H4 (cell line): Measurements from ENCODE around the gene LRGUK. TPM values are rescaled to one million over a fixed set of nuclear protein-coding genes. Genes with fewer than 3 reads are reported as not detected.
"Not testable (repeated sequence)": the region's sequence is repeated elsewhere in the genome, so short reads cannot be mapped to it uniquely, and the experiment has no call there.

Experiments
- DNase-seq: peaks from one replicate; pipeline ENCODE4 v3.0.0-alpha.2; 2015; ENCODE audit warnings: low spot score
- total RNA-seq: library from RNA; depleted of rRNA; stranded (reverse); fragments of >200 nt; shearing (Covaris generic); gene quantifications from 2 replicates; pipeline ENCODE4 v1.2.3, GENCODE V29; 2014

The LRGUK gene
- total RNA-seq, 1 experiment from 2014 or later, result 0.04 TPM

DNA sequence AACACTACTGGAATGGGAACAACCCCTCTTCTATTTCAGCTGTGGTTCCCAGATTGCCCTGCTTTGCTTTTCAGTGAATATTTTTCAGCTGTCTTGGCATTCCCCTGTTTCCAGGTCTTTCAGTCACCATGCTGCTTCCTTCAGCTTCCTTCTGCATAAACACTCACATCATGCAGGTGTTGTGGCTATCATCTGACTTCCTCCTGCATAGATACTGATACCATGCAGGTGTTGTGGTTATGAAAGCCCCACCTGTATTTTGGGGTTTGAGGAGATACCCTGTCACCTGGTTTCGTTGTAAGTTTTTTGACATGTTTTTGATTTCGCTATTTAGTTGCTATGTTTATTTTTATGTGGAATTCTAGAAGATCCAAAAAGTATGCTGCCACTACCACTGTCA, 118.1 kb downstream of the LRGUK start:
- no peak for DNase-seq

- no peak for DNase-seq
Measured at GRCh38 chr7:134246347-134246746, 119.2 kb downstream of the LRGUK start.

DNA sequence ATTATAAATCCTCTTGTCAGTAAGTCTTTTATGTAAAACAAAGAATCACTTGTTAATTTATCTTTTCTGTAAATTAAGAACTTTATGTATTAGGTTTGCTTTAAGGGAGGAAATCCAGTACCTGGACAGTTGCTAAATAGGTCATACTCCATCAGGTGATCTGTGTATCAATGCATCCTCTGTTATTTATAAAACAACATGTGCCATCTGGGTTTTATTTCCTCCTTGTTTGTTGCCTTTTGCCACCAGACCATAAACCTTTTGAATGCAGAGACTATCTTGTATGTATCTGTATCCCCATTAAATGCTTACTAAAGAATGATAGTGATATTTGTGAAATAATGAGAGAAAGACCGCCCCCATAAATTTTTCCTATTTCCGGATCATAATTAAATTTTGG, 119.6 kb downstream of the LRGUK start:
- no peak for DNase-seq

DNA sequence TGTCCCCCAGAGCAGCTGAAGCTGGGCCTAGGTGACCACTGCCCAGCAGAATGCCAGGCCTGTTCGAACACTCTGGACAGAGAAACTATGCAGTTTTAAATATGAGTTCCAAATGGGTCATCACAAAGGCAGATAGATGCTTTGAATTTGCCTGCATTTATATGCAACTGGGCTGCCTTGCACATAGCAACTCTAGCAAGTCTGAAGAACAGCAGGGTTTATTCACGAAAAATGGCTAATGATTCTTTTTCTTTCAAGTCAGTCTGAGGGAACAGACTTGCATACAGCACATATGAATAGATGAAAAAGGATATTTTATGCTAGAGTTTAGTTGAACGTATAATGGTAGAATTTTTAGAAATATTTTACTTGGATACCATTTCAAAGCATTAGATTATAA, 121.1 kb downstream of the LRGUK start:
- DNase-seq, result no peak

GRCh38 chr7:134254311-134254710, 127.2 kb downstream of the LRGUK start:
- peak; percentile 17 for DNase-seq

DNA sequence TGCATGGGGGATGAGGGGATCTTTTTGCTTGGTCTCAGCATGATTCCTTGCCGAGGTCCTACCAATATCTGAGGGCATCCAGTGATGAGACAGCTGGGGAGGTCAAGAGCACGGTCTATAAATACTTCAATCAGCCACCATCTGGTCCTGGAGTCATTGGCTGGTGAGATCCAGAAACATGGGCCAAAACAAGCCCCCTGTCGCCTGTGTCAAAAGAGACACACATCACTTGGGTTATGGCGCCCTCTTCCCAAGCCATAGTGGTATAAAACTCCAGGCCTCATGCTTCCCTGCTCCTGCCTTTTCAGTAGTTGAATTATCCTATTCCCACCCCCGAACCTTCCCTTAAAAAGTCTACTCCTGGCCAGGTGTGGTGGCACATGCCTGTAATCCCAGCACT, 128.7 kb downstream of the LRGUK start:
- DNase-seq, result no peak

GRCh38 chr7:134262322-134262721, 135.2 kb downstream of the LRGUK start:
- no peak for DNase-seq

GRCh38 chr7:134276951-134277350, 149.8 kb downstream of the LRGUK start:
- no peak for DNase-seq

- DNase-seq, result no peak
Measured at GRCh38 chr7:134278502-134279153, 151.5 kb downstream of the LRGUK start.

DNA sequence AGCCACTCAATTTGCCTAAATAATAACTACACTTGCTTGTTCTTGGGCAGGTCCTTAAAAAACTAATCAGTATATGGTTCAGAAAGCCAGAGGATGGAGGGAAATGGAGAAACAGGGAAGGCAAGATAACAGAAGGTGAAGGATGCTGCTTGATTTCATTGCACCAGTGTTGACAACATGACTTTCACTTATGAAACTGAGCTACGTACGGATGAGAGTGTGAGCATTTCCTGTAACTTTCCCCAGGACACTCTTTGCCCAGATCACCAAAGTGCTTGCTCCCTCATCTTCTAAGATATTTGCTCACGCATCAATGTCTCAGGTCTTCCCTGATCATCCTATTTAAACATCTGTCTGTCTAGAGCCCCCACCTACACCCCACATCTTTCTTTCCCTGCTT, 152.2 kb downstream of the LRGUK start:
- no peak for DNase-seq

GRCh38 chr7:134279898-134280297, 152.8 kb downstream of the LRGUK start:
- no peak for DNase-seq

DNA sequence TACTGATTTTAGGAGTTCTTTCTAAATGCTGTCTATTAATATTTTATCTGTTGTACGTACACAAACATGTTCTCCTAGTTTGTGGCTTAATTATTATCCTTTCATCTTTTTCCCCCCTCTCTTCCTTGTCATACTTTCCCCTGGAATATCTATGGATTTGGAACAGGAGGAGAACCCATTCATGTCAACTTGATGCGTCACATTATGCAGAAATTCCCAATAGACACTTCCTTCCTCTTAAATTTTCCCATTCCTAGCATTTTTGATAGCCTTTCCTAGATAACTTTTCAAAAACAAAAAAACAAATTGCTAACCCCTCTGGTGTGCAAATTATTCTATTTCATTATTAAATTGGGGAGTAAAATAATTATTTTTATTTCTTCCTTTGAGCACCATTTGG, 153.4 kb downstream of the LRGUK start:
- DNase-seq, result no peak

DNA sequence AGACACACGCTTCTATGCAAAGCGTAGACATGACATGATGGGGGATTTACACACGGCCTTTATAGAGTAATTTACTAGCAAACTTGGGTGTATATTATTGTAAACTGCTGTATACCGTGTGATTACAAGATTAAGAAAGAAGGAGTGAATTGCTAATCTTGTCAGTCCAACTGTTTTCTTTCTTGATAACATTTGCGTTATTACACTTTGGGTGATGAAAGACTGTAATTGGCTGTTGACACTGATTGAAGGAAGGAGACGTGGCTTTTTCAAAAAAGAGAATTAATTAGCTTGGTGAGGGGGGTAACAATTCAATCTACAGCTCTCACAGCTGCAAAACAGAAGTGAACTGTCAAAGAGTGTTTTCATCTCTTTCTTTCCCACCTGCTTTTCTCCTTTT, 156.9 kb downstream of the LRGUK start:
- no peak for DNase-seq

GRCh38 chr7:134284952-134285351, 157.8 kb downstream of the LRGUK start:
- DNase-seq, result no peak

DNA sequence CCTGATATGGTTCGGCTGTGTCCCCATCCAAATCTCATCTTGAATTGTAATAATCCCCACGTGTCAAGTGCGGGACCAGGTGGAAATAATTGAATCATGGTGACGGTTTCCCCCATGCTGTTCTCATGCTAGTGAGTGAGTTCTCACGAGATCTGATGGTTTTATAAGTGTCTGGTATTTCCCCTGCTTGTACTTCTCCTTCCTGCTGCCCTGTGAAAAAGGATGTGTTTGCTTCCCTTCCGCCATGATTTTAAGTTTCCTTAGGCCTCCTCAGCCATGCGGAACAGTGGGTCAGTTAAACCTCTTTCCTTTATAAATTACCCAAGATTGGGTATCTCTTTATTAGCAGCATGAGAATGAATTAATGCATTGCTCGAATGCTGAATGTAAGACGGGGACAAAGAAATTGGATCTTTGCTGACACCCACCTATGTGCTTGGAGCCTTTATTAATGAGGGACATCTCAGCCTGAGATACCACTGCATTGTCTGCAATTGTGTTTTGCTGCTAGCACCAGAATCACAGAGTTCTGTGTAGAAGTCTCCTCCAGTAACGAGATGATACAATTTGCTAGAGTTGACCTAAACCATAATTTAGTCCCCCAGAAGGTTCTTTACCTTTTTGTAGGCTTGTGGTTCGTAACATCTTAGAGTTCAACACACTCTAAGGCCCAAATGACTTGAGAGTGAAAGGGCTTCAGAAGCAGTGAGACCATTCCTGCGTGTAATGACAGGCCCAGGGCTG, 160.9 kb downstream of the LRGUK start:
- DNase-seq, result no peak

- no peak for DNase-seq
Measured at GRCh38 chr7:134289423-134289822, 162.3 kb downstream of the LRGUK start.

GRCh38 chr7:134289841-134290240, 162.7 kb downstream of the LRGUK start:
- no peak for DNase-seq

GRCh38 chr7:134290286-134290685, 163.1 kb downstream of the LRGUK start:
- no peak for DNase-seq

- no peak for DNase-seq
Measured at GRCh38 chr7:134293002-134293740, 166.0 kb downstream of the LRGUK start.

DNA sequence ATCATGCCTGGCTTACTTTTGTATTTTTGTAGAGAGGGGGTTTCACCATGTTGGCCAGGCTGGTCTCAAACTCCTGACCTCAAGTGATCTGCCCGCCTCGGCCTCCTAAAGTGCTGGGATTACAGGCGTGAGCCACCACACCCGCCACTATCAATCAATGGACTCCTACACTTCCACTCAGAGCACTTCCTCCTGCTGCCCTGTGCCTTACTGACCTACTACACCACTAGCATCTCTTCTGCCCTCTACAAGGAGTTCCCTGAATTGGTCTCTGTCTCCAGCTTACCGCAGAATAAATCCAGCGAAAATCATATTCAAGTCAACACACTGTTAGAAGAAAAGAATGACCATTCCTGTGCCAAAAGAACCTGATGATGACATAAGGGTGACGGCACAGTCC, 168.8 kb downstream of the LRGUK start:
- DNase-seq, result not testable (repeated sequence)

- no peak for DNase-seq
Measured at GRCh38 chr7:134297489-134297888, 170.3 kb downstream of the LRGUK start.

DNA sequence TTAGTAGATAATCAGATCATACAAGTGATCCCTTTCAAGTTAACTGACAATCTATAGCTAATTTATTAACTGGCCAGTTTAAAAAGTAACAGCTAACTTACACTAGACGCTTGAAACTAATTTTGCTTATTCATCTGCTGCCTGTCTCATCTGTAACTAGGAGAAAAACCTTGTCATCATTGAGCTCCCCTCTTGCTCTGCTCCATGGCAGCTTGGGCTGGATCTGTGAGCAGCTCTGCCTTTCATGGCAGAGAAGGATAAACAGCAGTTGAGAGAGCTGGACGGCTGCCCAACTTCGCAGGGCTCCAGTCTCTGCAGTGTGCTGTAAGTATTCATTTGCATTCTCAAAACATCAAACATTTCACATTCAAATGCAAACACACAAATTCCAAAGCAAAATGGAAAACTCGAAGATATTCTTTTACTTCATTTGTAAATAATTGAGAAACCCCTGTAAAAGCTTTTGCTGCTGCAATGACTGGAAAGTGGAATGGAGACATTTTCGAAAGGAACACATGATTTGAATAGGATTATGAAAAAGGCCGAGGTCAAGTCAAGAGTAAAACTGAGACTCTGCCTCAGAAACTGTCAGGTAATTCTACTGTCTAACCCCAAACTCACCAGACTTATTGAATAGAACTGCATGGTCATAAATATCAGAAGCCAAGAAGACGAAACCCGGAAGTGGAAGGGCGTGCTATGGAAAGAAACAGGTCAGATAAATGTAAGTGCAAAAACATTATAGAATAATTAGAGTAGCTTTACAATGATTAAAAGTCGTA, 172.0 kb downstream of the LRGUK start:
- DNase-seq, result no peak
